ENCODE data around the gene PTPRB.

PTPRB gene

GRCh38 chr12:70540996-70541395 lies 96.2 kb downstream of the PTPRB start:
- Histone ChIP-seq H2AFZ (ENCODE audit: low read length) (no peak overlapping the region), H3F3A (ENCODE audit: insufficient read depth, low read length) (no peaks in the 10 kb centered on the region), H4K20me1 (ENCODE audit: insufficient read depth, low read length) (no peaks in the 10 kb centered on the region), H3K27me3 (ENCODE audit: insufficient read depth, low read length) (no peaks in the 10 kb centered on the region), H3K9me2 (ENCODE audit: low read depth, low read length) (no peaks in the 10 kb centered on the region), H3K27ac (ENCODE audit: low read depth, low read length, poor library complexity, severe bottlenecking) (no peak overlapping the region), H3K36me3 (ENCODE audit: insufficient read depth, low read length) (no peaks in the 10 kb centered on the region), H3K4me1 (ENCODE audit: insufficient read depth, low read length, severe bottlenecking) (no peaks in the 10 kb centered on the region), H3K79me2 (ENCODE audit: insufficient read depth, low read length) (no peaks in the 10 kb centered on the region), H3K9me3 (ENCODE audit: low read length) (no peaks in the 10 kb centered on the region), H3K4me3 (ENCODE audit: low read depth, low read length, poor library complexity, severe bottlenecking) (no peak overlapping the region), H3K9ac (ENCODE audit: low read length) (no peak overlapping the region), H3K4me2 (ENCODE audit: low read length) (no peak overlapping the region)
- TF ChIP-seq, protein P1, sequence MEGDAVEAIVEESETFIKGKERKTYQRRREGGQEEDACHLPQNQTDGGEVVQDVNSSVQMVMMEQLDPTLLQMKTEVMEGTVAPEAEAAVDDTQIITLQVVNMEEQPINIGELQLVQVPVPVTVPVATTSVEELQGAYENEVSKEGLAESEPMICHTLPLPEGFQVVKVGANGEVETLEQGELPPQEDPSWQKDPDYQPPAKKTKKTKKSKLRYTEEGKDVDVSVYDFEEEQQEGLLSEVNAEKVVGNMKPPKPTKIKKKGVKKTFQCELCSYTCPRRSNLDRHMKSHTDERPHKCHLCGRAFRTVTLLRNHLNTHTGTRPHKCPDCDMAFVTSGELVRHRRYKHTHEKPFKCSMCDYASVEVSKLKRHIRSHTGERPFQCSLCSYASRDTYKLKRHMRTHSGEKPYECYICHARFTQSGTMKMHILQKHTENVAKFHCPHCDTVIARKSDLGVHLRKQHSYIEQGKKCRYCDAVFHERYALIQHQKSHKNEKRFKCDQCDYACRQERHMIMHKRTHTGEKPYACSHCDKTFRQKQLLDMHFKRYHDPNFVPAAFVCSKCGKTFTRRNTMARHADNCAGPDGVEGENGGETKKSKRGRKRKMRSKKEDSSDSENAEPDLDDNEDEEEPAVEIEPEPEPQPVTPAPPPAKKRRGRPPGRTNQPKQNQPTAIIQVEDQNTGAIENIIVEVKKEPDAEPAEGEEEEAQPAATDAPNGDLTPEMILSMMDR (IDR thresholded peaks at IDR 0.05; ENCODE audit: low read length), result no peak
- no peak for TF ChIP-seq EZH2 (IDR thresholded peaks at IDR 0.05; ENCODE audit: borderline replicate concordance, low read length)

DNA sequence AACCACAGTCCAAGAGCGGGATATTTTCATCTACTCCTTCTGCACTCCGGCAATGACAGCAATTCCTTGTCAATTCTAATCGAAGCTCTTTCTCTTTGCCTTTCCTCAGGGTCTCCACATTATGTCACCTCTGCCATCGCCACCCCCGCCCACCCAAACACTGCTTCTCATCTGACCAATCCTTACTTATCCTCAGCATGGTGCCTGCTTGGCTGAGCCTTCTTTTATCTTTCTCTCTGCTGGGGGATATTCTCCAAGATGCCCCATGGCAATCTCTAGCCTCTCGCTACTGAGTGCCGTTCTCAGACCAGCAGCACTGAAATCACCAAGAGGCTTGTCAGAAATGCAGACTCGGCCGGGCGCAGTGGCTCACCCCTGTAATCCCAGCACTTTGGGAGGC lies 100.6 kb downstream of the PTPRB start:
- H3K4me2 ChIP-seq (ENCODE audit: low read length), result no peak overlapping the region
- no peaks in the 10 kb centered on the region for H3K4me1 ChIP-seq (ENCODE audit: insufficient read depth, low read length, severe bottlenecking)
- H3K9me2 ChIP-seq (ENCODE audit: low read depth, low read length), result no peaks in the 10 kb centered on the region
- H3K27me3 ChIP-seq (ENCODE audit: insufficient read depth, low read length), result no peaks in the 10 kb centered on the region
- H3K79me2 ChIP-seq (ENCODE audit: insufficient read depth, low read length), result no peaks in the 10 kb centered on the region
- H3K4me3 ChIP-seq (ENCODE audit: low read depth, low read length, poor library complexity, severe bottlenecking), result no peak overlapping the region
- H3K36me3 ChIP-seq (ENCODE audit: insufficient read depth, low read length), result no peaks in the 10 kb centered on the region
- H4K20me1 ChIP-seq (ENCODE audit: insufficient read depth, low read length), result no peaks in the 10 kb centered on the region
- no peak overlapping the region for H3K9ac ChIP-seq (ENCODE audit: low read length)
- TF ChIP-seq EZH2 (IDR thresholded peaks at IDR 0.05; ENCODE audit: borderline replicate concordance, low read length), result no peak
- TF ChIP-seq, protein P1 (IDR thresholded peaks at IDR 0.05; ENCODE audit: low read length), result no peak
- H3K27ac ChIP-seq (ENCODE audit: low read depth, low read length, poor library complexity, severe bottlenecking), result no peak overlapping the region
- no peaks in the 10 kb centered on the region for H3F3A ChIP-seq (ENCODE audit: insufficient read depth, low read length)
- H3K9me3 ChIP-seq (ENCODE audit: low read length), result no peaks in the 10 kb centered on the region
- H2AFZ ChIP-seq (ENCODE audit: low read length), result no peak overlapping the region

DNA sequence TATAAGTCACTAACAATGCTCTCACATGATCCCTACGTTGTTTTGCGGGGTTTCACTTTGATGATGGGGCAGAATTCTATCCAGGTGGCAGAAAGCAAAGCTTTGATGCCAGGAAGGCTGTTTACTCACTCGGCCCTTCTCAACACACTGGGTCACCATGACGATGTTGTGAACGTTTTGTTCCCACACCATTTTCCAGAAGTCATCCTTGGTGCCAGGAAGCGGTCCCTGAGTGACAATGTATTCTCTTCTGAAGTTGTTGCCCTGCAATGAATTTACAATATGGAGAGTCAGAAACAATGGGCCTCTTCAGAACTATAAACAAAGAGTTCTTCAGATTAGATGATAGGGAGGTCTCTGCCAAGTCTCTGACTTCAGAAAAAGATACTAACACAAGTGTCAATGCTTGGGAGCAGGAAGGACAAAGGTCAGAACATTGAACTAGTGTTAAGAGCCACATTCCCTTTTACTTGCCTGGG lies 101.3 kb downstream of the PTPRB start:
- Histone ChIP-seq H3F3A (ENCODE audit: insufficient read depth, low read length) (no peaks in the 10 kb centered on the region), H3K36me3 (ENCODE audit: insufficient read depth, low read length) (no peaks in the 10 kb centered on the region), H3K27me3 (ENCODE audit: insufficient read depth, low read length) (no peaks in the 10 kb centered on the region), H3K9me3 (ENCODE audit: low read length) (no peaks in the 10 kb centered on the region), H3K4me1 (ENCODE audit: insufficient read depth, low read length, severe bottlenecking) (no peaks in the 10 kb centered on the region), H3K27ac (ENCODE audit: low read depth, low read length, poor library complexity, severe bottlenecking) (no peak overlapping the region), H3K4me2 (ENCODE audit: low read length) (no peak overlapping the region), H3K4me3 (ENCODE audit: low read depth, low read length, poor library complexity, severe bottlenecking) (no peak overlapping the region), H3K9me2 (ENCODE audit: low read depth, low read length) (no peaks in the 10 kb centered on the region), H4K20me1 (ENCODE audit: insufficient read depth, low read length) (no peaks in the 10 kb centered on the region), H2AFZ (ENCODE audit: low read length) (no peak overlapping the region), H3K9ac (ENCODE audit: low read length) (no peak overlapping the region), H3K79me2 (ENCODE audit: insufficient read depth, low read length) (no peaks in the 10 kb centered on the region)
- TF ChIP-seq EZH2 (IDR thresholded peaks at IDR 0.05; ENCODE audit: borderline replicate concordance, low read length), result no peak
- TF ChIP-seq, protein P1 (IDR thresholded peaks at IDR 0.05; ENCODE audit: low read length), result no peak

All from OCI-LY1 (cell line).